ENCODE data around the gene PPP1R1A. TPM values are rescaled to one million over a fixed set of nuclear protein-coding genes. Genes with fewer than 3 reads are reported as not detected.
A peak's percentile ranks its signal among the peaks of the same experiment; 100 is the strongest.

PPP1R1A gene
- total and polyA plus RNA-seq, 2 experiments from 2014 or later = 7.6 to 26.9 TPM

DNA sequence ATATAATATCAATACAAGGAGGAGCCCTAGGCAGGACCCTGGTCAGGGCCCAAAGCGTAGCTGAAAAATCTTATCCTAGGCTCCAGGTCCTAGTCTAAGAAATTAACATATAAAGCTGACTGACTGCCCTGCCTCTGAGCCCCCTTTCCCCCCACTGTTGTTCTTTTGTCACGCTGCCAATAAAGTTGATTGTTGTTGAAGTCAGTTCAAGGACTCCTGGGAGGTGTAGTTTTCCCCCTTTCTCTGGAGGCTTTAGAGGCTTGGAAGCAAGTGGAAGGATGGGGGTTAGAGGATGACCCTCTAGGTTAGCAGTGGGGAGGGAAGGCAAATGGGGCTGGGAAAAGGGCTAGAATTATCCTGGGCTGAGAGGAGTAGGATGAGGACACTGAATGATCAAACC lies 3.2 kb downstream of the PPP1R1A start:
- DNase-seq (ENCODE audit: low spot score) (no peak), ATAC-seq (no peak)
- H3K79me2 ChIP-seq (replicated peaks; ENCODE audit: insufficient read depth) = no peaks in the 10 kb centered on the region
- H3K4me3 Mint-ChIP-seq = no peak overlapping the region
- TF ChIP-seq, protein P1, sequence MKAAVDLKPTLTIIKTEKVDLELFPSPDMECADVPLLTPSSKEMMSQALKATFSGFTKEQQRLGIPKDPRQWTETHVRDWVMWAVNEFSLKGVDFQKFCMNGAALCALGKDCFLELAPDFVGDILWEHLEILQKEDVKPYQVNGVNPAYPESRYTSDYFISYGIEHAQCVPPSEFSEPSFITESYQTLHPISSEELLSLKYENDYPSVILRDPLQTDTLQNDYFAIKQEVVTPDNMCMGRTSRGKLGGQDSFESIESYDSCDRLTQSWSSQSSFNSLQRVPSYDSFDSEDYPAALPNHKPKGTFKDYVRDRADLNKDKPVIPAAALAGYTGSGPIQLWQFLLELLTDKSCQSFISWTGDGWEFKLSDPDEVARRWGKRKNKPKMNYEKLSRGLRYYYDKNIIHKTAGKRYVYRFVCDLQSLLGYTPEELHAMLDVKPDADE (IDR thresholded peaks at IDR 0.05) = peak; percentile 88
- TF ChIP-seq NANOG (IDR thresholded peaks at IDR 0.05; ENCODE audit: borderline replicate concordance) (no peak), EZH2 (IDR thresholded peaks at IDR 0.05; ENCODE audit: low read depth, unreplicated experiment) (no peak), EZH2phosphoT487 (IDR thresholded peaks at IDR 0.05; ENCODE audit: unreplicated experiment) (no peak)
- TF ChIP-seq, protein P2, sequence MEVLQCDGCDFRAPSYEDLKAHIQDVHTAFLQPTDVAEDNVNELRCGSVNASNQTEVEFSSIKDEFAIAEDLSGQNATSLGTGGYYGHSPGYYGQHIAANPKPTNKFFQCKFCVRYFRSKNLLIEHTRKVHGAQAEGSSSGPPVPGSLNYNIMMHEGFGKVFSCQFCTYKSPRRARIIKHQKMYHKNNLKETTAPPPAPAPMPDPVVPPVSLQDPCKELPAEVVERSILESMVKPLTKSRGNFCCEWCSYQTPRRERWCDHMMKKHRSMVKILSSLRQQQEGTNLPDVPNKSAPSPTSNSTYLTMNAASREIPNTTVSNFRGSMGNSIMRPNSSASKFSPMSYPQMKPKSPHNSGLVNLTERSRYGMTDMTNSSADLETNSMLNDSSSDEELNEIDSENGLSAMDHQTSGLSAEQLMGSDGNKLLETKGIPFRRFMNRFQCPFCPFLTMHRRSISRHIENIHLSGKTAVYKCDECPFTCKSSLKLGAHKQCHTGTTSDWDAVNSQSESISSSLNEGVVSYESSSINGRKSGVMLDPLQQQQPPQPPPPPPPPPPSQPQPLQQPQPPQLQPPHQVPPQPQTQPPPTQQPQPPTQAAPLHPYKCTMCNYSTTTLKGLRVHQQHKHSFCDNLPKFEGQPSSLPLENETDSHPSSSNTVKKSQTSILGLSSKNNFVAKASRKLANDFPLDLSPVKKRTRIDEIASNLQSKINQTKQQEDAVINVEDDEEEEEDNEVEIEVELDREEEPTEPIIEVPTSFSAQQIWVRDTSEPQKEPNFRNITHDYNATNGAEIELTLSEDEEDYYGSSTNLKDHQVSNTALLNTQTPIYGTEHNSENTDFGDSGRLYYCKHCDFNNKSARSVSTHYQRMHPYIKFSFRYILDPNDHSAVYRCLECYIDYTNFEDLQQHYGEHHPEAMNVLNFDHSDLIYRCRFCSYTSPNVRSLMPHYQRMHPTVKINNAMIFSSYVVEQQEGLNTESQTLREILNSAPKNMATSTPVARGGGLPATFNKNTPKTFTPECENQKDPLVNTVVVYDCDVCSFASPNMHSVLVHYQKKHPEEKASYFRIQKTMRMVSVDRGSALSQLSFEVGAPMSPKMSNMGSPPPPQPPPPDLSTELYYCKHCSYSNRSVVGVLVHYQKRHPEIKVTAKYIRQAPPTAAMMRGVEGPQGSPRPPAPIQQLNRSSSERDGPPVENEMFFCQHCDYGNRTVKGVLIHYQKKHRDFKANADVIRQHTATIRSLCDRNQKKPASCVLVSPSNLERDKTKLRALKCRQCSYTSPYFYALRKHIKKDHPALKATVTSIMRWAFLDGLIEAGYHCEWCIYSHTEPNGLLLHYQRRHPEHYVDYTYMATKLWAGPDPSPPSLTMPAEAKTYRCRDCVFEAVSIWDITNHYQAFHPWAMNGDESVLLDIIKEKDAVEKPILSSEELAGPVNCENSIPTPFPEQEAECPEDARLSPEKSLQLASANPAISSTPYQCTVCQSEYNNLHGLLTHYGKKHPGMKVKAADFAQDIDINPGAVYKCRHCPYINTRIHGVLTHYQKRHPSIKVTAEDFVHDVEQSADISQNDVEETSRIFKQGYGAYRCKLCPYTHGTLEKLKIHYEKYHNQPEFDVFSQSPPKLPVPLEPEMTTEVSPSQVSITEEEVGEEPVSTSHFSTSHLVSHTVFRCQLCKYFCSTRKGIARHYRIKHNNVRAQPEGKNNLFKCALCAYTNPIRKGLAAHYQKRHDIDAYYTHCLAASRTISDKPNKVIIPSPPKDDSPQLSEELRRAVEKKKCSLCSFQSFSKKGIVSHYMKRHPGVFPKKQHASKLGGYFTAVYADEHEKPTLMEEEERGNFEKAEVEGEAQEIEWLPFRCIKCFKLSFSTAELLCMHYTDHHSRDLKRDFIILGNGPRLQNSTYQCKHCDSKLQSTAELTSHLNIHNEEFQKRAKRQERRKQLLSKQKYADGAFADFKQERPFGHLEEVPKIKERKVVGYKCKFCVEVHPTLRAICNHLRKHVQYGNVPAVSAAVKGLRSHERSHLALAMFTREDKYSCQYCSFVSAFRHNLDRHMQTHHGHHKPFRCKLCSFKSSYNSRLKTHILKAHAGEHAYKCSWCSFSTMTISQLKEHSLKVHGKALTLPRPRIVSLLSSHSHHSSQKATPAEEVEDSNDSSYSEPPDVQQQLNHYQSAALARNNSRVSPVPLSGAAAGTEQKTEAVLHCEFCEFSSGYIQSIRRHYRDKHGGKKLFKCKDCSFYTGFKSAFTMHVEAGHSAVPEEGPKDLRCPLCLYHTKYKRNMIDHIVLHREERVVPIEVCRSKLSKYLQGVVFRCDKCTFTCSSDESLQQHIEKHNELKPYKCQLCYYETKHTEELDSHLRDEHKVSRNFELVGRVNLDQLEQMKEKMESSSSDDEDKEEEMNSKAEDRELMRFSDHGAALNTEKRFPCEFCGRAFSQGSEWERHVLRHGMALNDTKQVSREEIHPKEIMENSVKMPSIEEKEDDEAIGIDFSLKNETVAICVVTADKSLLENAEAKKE (CRISPR knock-in tag; IDR thresholded peaks at IDR 0.05) = no peak
- H3K4me3 ChIP-seq = no peak overlapping the region
- H3K4me2 ChIP-seq = no peak overlapping the region
- peaks cover 37% of the 10 kb centered on the region for H3K27me3 ChIP-seq (ENCODE audit: insufficient read depth)
- H3K27ac Mint-ChIP-seq = no peak overlapping the region
- H3K27me3 Mint-ChIP-seq (ENCODE audit: insufficient read depth, low read depth, poor library complexity) = peaks cover 35% of the 10 kb centered on the region
- no peaks in the 10 kb centered on the region for H3K9me3 Mint-ChIP-seq
- peaks cover 55% of the 10 kb centered on the region for H3K4me1 Mint-ChIP-seq
- no peaks in the 10 kb centered on the region for H3K36me3 ChIP-seq (ENCODE audit: insufficient read depth)
- H3K36me3 Mint-ChIP-seq (ENCODE audit: low read depth) = no peaks in the 10 kb centered on the region; the same call in 2 of the 3 replicates
- H2AFZ ChIP-seq = no peak overlapping the region
- H3K4me1 ChIP-seq (ENCODE audit: insufficient read depth) = peaks cover 32% of the 10 kb centered on the region
- H3F3A ChIP-seq (replicated peaks; ENCODE audit: low read depth) = no peaks in the 10 kb centered on the region
- no peaks in the 10 kb centered on the region for H3K9me2 ChIP-seq (ENCODE audit: insufficient read depth)
- H3K27ac ChIP-seq (ENCODE audit: low read depth) = no peak overlapping the region
- no peaks in the 10 kb centered on the region for H4K20me1 ChIP-seq (replicated peaks; ENCODE audit: insufficient read depth)

DNA sequence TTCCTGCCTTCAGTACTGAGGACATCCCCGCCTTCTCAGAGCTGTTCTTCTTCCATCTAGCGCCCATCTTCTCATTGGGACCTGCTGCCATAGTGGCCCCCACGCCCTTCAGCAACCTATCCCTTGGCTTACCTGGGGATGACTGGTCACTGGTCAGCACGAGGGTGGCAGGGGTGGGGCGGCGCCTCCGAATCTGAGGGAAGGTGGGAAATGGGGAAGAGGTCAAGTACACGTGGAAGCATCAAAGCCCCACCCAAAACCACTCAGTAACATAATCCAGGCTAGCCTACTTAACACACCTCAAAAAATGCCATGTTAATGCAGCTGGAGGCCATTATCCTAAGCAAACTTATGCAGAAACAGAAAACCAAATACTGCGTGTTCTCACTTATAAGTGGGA lies 4.3 kb downstream of the PPP1R1A start:
- Mint-ChIP-seq H3K4me1 (peaks cover 52% of the 10 kb centered on the region), H3K36me3 (ENCODE audit: low read depth) (no peaks in the 10 kb centered on the region; the same call in 2 of the 3 replicates), H3K4me3 (no peak overlapping the region), H3K27ac (no peak overlapping the region), H3K27me3 (ENCODE audit: insufficient read depth, low read depth, poor library complexity) (peaks cover 26% of the 10 kb centered on the region), H3K9me3 (no peaks in the 10 kb centered on the region)
- DNase-seq (ENCODE audit: low spot score) = no peak
- H3F3A ChIP-seq (replicated peaks; ENCODE audit: low read depth) = no peaks in the 10 kb centered on the region
- H3K9me2 ChIP-seq (ENCODE audit: insufficient read depth) = no peaks in the 10 kb centered on the region
- H3K79me2 ChIP-seq (replicated peaks; ENCODE audit: insufficient read depth) = no peaks in the 10 kb centered on the region
- no peaks in the 10 kb centered on the region for H3K36me3 ChIP-seq (ENCODE audit: insufficient read depth)
- H2AFZ ChIP-seq = no peak overlapping the region
- H3K4me1 ChIP-seq (ENCODE audit: insufficient read depth) = peaks cover 24% of the 10 kb centered on the region
- H3K27ac ChIP-seq (ENCODE audit: low read depth) = no peak overlapping the region
- H4K20me1 ChIP-seq (replicated peaks; ENCODE audit: insufficient read depth) = no peaks in the 10 kb centered on the region
- no peak overlapping the region for H3K4me3 ChIP-seq
- H3K4me2 ChIP-seq = no peak overlapping the region
- ATAC-seq = no peak
- H3K27me3 ChIP-seq (ENCODE audit: insufficient read depth) = peaks cover 26% of the 10 kb centered on the region
- TF ChIP-seq, protein P3, sequence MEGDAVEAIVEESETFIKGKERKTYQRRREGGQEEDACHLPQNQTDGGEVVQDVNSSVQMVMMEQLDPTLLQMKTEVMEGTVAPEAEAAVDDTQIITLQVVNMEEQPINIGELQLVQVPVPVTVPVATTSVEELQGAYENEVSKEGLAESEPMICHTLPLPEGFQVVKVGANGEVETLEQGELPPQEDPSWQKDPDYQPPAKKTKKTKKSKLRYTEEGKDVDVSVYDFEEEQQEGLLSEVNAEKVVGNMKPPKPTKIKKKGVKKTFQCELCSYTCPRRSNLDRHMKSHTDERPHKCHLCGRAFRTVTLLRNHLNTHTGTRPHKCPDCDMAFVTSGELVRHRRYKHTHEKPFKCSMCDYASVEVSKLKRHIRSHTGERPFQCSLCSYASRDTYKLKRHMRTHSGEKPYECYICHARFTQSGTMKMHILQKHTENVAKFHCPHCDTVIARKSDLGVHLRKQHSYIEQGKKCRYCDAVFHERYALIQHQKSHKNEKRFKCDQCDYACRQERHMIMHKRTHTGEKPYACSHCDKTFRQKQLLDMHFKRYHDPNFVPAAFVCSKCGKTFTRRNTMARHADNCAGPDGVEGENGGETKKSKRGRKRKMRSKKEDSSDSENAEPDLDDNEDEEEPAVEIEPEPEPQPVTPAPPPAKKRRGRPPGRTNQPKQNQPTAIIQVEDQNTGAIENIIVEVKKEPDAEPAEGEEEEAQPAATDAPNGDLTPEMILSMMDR (conservative IDR thresholded peaks at IDR 0.05; ENCODE audit: low read depth in 2 of 2) = no peak
- no peak for TF ChIP-seq NANOG (IDR thresholded peaks at IDR 0.05; ENCODE audit: borderline replicate concordance)
- no peak for TF ChIP-seq POLR2AphosphoS5 (IDR thresholded peaks at IDR 0.05; ENCODE audit: low read depth)
- TF ChIP-seq, protein P1 (IDR thresholded peaks at IDR 0.05) = no peak
